Measurements from ENCODE around the gene PRPF6. TPM values are rescaled to one million over a fixed set of nuclear protein-coding genes. Genes with fewer than 3 reads are reported as not detected.

Gene PRPF6
- polyA plus RNA-seq, 3 donors = 29.1 to 47.7 (median 34.5) TPM

- peaks cover 10% of the 10 kb centered on the region for H4K20me1 ChIP-seq (ENCODE audit: insufficient read depth, low read length)
- H3K4me3 Mint-ChIP-seq = no peak overlapping the region
- H3K9me3 Mint-ChIP-seq = peaks cover 0 to 2% (median 0%) of the 10 kb centered on the region in 7 donors
- H2AFZ ChIP-seq (ENCODE audit: insufficient read depth, low read depth, low read length, poor library complexity, severe bottlenecking) = no peak overlapping the region
- no peak overlapping the region for H3K4me2 ChIP-seq (replicated peaks; ENCODE audit: extremely low read depth, low read length, poor library complexity, severe bottlenecking)
- TF ChIP-seq CTCF (IDR thresholded peaks at IDR 0.05) = no peak
- no peaks in the 10 kb centered on the region for H3K4me1 Mint-ChIP-seq
- H3K27me3 ChIP-seq (ENCODE audit: control insufficient read depth in 2 of 2, insufficient read depth in 2 of 2, low read length in 2 of 2) = no peaks in the 10 kb centered on the region
- H3K36me3 Mint-ChIP-seq = peaks cover 92 to 100% of the 10 kb centered on the region in 2 donors
- no peak overlapping the region for H3K27ac Mint-ChIP-seq
- no peaks in the 10 kb centered on the region for H3K4me1 ChIP-seq (ENCODE audit: control insufficient read depth in 1 of 2, insufficient read depth in 2 of 2, low read length in 2 of 2)
- H3K36me3 ChIP-seq (replicated peaks in 1 of 2; ENCODE audit: control insufficient read depth in 1 of 2, insufficient read depth in 2 of 2, low read length in 2 of 2) = peaks cover 92 to 100% of the 10 kb centered on the region in 2 donors
- DNase-seq = no peak
- H3K79me2 ChIP-seq (ENCODE audit: insufficient read depth, low read length) = no peaks in the 10 kb centered on the region
- no peaks in the 10 kb centered on the region for H3K9me3 ChIP-seq (replicated peaks in 1 of 2; ENCODE audit: control insufficient read depth in 1 of 2, insufficient read depth in 1 of 2, low read length in 2 of 2)
- peaks cover 0 to 3% (median 0%) of the 10 kb centered on the region in 3 donors for H3K27me3 Mint-ChIP-seq (ENCODE audit: low read depth in 3 of 3)
- H3K27ac ChIP-seq (ENCODE audit: low read depth in 1 of 2, low read length in 2 of 2) = no peak overlapping the region
- no peak overlapping the region for H3K9ac ChIP-seq (ENCODE audit: insufficient read depth, low read length, poor library complexity, severe bottlenecking)
- intact Hi-C loops (cut with micrococcal nuclease) = no loop called here
- 99% methylated on average over 21 of the region's 29 CpGs for WGBS (ENCODE audit: insufficient coverage)
- no peak overlapping the region for H3K4me3 ChIP-seq (replicated peaks in 1 of 3; ENCODE audit: low read depth in 2 of 3, low read length in 3 of 3)
These were observed 45.0 kb downstream of the PRPF6 start for GRCh38 chr20:64025826-64026412.

GRCh38 chr20:64027981-64028685, 47.2 kb downstream of the PRPF6 start:
- H3K36me3 ChIP-seq (replicated peaks in 1 of 2; ENCODE audit: control insufficient read depth in 1 of 2, insufficient read depth in 2 of 2, low read length in 2 of 2) = peaks cover 93 to 100% of the 10 kb centered on the region in 2 donors
- H3K4me2 ChIP-seq (replicated peaks; ENCODE audit: extremely low read depth, low read length, poor library complexity, severe bottlenecking) = no peak overlapping the region
- Mint-ChIP-seq H3K4me3 (no peak overlapping the region), H3K27ac (peak overlapping the region in 1 of 7 donors; percentile 0), H3K36me3 (peaks cover 93 to 100% of the 10 kb centered on the region in 2 donors), H3K4me1 (no peaks in the 10 kb centered on the region), H3K27me3 (ENCODE audit: low read depth in 3 of 3) (peaks cover 0 to 3% (median 2%) of the 10 kb centered on the region in 3 donors), H3K9me3 (peaks cover 0 to 2% (median 0%) of the 10 kb centered on the region in 7 donors)
- H3K4me3 ChIP-seq (replicated peaks in 1 of 3; ENCODE audit: low read depth in 2 of 3, low read length in 3 of 3) = no peak overlapping the region
- H3K9me3 ChIP-seq (replicated peaks in 1 of 2; ENCODE audit: control insufficient read depth in 1 of 2, insufficient read depth in 1 of 2, low read length in 2 of 2) = no peaks in the 10 kb centered on the region
- no peaks in the 10 kb centered on the region for H3K4me1 ChIP-seq (ENCODE audit: control insufficient read depth in 1 of 2, insufficient read depth in 2 of 2, low read length in 2 of 2)
- no peak overlapping the region for H3K27ac ChIP-seq (ENCODE audit: low read depth in 1 of 2, low read length in 2 of 2)
- TF ChIP-seq CTCF (IDR thresholded peaks at IDR 0.05) = no peak
- H3K27me3 ChIP-seq (ENCODE audit: control insufficient read depth in 2 of 2, insufficient read depth in 2 of 2, low read length in 2 of 2) = no peaks in the 10 kb centered on the region
- no peak overlapping the region for H3K9ac ChIP-seq (ENCODE audit: insufficient read depth, low read length, poor library complexity, severe bottlenecking)
- 97% methylated on average over 20 of the region's 24 CpGs for WGBS (ENCODE audit: insufficient coverage)
- H2AFZ ChIP-seq (ENCODE audit: insufficient read depth, low read depth, low read length, poor library complexity, severe bottlenecking) = no peak overlapping the region
- H3K79me2 ChIP-seq (ENCODE audit: insufficient read depth, low read length) = no peaks in the 10 kb centered on the region
- peaks cover 5% of the 10 kb centered on the region for H4K20me1 ChIP-seq (ENCODE audit: insufficient read depth, low read length)
- intact Hi-C loops (cut with micrococcal nuclease) = no loop called here
- DNase-seq = no peak

Measured in CD14-positive monocyte (primary cell).